MM.1S (cell line): ENCODE results near the gene TTLL11.

Source experiments
- DNase-seq: peaks from one replicate; pipeline ENCODE4 v3.0.0-alpha.2; 2015
- H2AFZ ChIP-seq: fragments of 300-600 bp; sonication (generic); 2 replicates; pipeline ENCODE4 v1.6.0; 2016; ENCODE audit warnings: antibody characterized with exemption, low read length
- H3F3A ChIP-seq: fragments of 300-600 bp; sonication (generic); 2 replicates; pipeline ENCODE4 v1.6.1; 2016; ENCODE audit warnings: mild to moderate bottlenecking, antibody characterized with exemption, low read length, moderate library complexity, mixed read lengths; ENCODE audit not compliant: insufficient read depth
- H3K27ac ChIP-seq: fragments of 300-600 bp; sonication (generic); 2 replicates; pipeline ENCODE4 v1.5.1; 2016; ENCODE audit warnings: mild to moderate bottlenecking, low read length
- H3K27me3 ChIP-seq: fragments of 300-600 bp; sonication (generic); replicated peaks from 2 replicates; pipeline ENCODE4 v1.6.0; 2016; ENCODE audit warnings: low read length; ENCODE audit not compliant: insufficient read depth
- H3K36me3 ChIP-seq: fragments of 300-600 bp; sonication (generic); replicated peaks from 2 replicates; pipeline ENCODE4 v1.6.1; 2016; ENCODE audit warnings: mild to moderate bottlenecking, low read length, mixed read lengths; ENCODE audit not compliant: insufficient read depth
- H3K4me1 ChIP-seq: fragments of 300-600 bp; sonication (generic); 2 replicates; pipeline ENCODE4 v1.6.1; 2016; ENCODE audit warnings: low read length, mixed read lengths
- H3K4me2 ChIP-seq: fragments of 300-600 bp; sonication (generic); 2 replicates; pipeline ENCODE4 v1.6.0; 2016; ENCODE audit warnings: low read depth, low read length
- H3K4me3 ChIP-seq: fragments of 300-600 bp; sonication (generic); 2 replicates; pipeline ENCODE4 v1.5.1; 2016; ENCODE audit warnings: low read length, mixed read lengths
- H3K79me2 ChIP-seq: fragments of 300-600 bp; sonication (generic); 2 replicates; pipeline ENCODE4 v1.6.1; 2016; ENCODE audit warnings: mixed run types, low read length, mixed read lengths
- H3K9ac ChIP-seq: fragments of 300-600 bp; sonication (generic); 2 replicates; pipeline ENCODE4 v1.6.1; 2016; ENCODE audit warnings: low read length, mixed read lengths
- H3K9me2 ChIP-seq: fragments of 300-600 bp; sonication (generic); replicated peaks from 2 replicates; pipeline ENCODE4 v1.6.1; 2016; ENCODE audit warnings: mild to moderate bottlenecking, low read length, mixed read lengths; ENCODE audit not compliant: insufficient read depth
- H3K9me3 ChIP-seq: fragments of 300-600 bp; sonication (generic); replicated peaks from 2 replicates; pipeline ENCODE4 v1.6.1; 2016; ENCODE audit warnings: mild to moderate bottlenecking, low read length, mixed read lengths; ENCODE audit not compliant: insufficient read depth
- H4K20me1 ChIP-seq: fragments of 300-600 bp; sonication (generic); 2 replicates; pipeline ENCODE4 v1.6.1; 2016; ENCODE audit warnings: mild to moderate bottlenecking, low read length, moderate library complexity, mixed read lengths; ENCODE audit not compliant: insufficient read depth
- CTCF ChIP-seq: fragments of 300-600 bp; sonication (generic); IDR thresholded peaks from 2 replicates; pipeline ENCODE4 v1.5.1; 2016; ENCODE audit warnings: antibody characterized with exemption, low read length, mixed read lengths
- EZH2 ChIP-seq: fragments of 300-600 bp; sonication (generic); optimal IDR thresholded peaks from 2 replicates; pipeline ENCODE3; 2017; ENCODE audit warnings: low read depth, mild to moderate bottlenecking, antibody characterized with exemption, low read length, mixed read lengths
- EZH2phosphoT487 ChIP-seq: fragments of 300-600 bp; sonication (generic); IDR thresholded peaks from 2 replicates; pipeline ENCODE4 v1.6.1; 2018; ENCODE audit warnings: antibody characterized with exemption, low read length

TTLL11 gene

GRCh38 chr9:122039234-122039633 lies 53.9 kb downstream of the TTLL11 start:
- Histone ChIP-seq H3K79me2 (no peaks in the 10 kb centered on the region), H2AFZ (no peak overlapping the region), H3K36me3 (no peaks in the 10 kb centered on the region), H3K9ac (no peak overlapping the region), H3K9me2 (no peaks in the 10 kb centered on the region), H3K27ac (no peak overlapping the region), H3K4me3 (no peak overlapping the region), H3K4me1 (no peaks in the 10 kb centered on the region), H3K27me3 (no peaks in the 10 kb centered on the region), H4K20me1 (no peaks in the 10 kb centered on the region), H3K4me2 (no peak overlapping the region), H3K9me3 (no peaks in the 10 kb centered on the region), H3F3A (no peaks in the 10 kb centered on the region)
- DNase-seq: no peak
- TF ChIP-seq EZH2phosphoT487 (no peak), CTCF (no peak), EZH2 (no peak)

- no peak overlapping the region for H3K27ac ChIP-seq
- no peaks in the 10 kb centered on the region for H3K27me3 ChIP-seq
- no peak for DNase-seq
- H3K4me1 ChIP-seq: no peaks in the 10 kb centered on the region
- H3K36me3 ChIP-seq: no peaks in the 10 kb centered on the region
- H3K79me2 ChIP-seq: no peaks in the 10 kb centered on the region
- no peak overlapping the region for H3K4me2 ChIP-seq
- no peaks in the 10 kb centered on the region for H4K20me1 ChIP-seq
- no peaks in the 10 kb centered on the region for H3K9me2 ChIP-seq
- no peaks in the 10 kb centered on the region for H3K9me3 ChIP-seq
- H3K9ac ChIP-seq: no peak overlapping the region
- TF ChIP-seq EZH2phosphoT487 (no peak), EZH2 (no peak), CTCF (no peak)
- no peak overlapping the region for H2AFZ ChIP-seq
- no peak overlapping the region for H3K4me3 ChIP-seq
- no peaks in the 10 kb centered on the region for H3F3A ChIP-seq
Observed at GRCh38 chr9:122036988-122037387, 56.1 kb downstream of the TTLL11 start.

GRCh38 chr9:122036408-122036807 lies 56.7 kb downstream of the TTLL11 start:
- H3K36me3 ChIP-seq: no peaks in the 10 kb centered on the region
- H2AFZ ChIP-seq: no peak overlapping the region
- DNase-seq: no peak
- no peak overlapping the region for H3K4me3 ChIP-seq
- no peaks in the 10 kb centered on the region for H3K4me1 ChIP-seq
- H4K20me1 ChIP-seq: no peaks in the 10 kb centered on the region
- no peak overlapping the region for H3K9ac ChIP-seq
- no peak overlapping the region for H3K4me2 ChIP-seq
- H3K79me2 ChIP-seq: no peaks in the 10 kb centered on the region
- H3K9me2 ChIP-seq: no peaks in the 10 kb centered on the region
- H3K9me3 ChIP-seq: no peaks in the 10 kb centered on the region
- TF ChIP-seq CTCF (no peak), EZH2phosphoT487 (no peak), EZH2 (no peak)
- H3K27me3 ChIP-seq: no peaks in the 10 kb centered on the region
- no peak overlapping the region for H3K27ac ChIP-seq
- H3F3A ChIP-seq: no peaks in the 10 kb centered on the region
